Panc1 (cell line): ENCODE results near the gene KBTBD2. TPM values are rescaled to one million over a fixed set of nuclear protein-coding genes. Genes with fewer than 3 reads are reported as not detected.
A peak's percentile ranks its signal among the peaks of the same experiment; 100 is the strongest.
"Not testable (repeated sequence)": the region's sequence is repeated elsewhere in the genome, so short reads cannot be mapped to it uniquely, and the experiment has no call there.

ENCODE experiments used
- ATAC-seq: fragments of 200-7000 bp; cut with Tn5 transposase; 2 replicates; pipeline ENCODE4 v1.9.1; 2020; ENCODE audit warnings: mild to moderate bottlenecking, moderate library complexity
- BruUV-seq: library from RNA; stranded (reverse); fragments of 400-500 nt; replicated peaks from 2 replicates; lab custom pipeline; 2021; lab: Mats Ljungman, UMichigan
- CTCF ChIA-PET: fragments of 300-600 bp; sonication (Branson Sonifier 250); formaldehyde crosslinking; loops from one replicate; lab custom pipeline; 2022; ENCODE audit warnings: antibody characterized with exemption; lab: Charles Lee
- POLR2A ChIA-PET: fragments of 300-600 bp; sonication (Branson Sonifier 250); formaldehyde crosslinking; loops from one replicate; lab custom pipeline; 2022; ENCODE audit warnings: antibody characterized with exemption; lab: Charles Lee
- DNase-seq: peaks from one replicate; pipeline ENCODE4 v3.0.0-alpha.2; 2010; ENCODE audit warnings: low read depth, low spot score
- H3K27ac ChIP-seq: 2 replicates; pipeline ENCODE4 v1.5.1; 2011; ENCODE audit warnings: mild to moderate bottlenecking, low read length, inconsistent platforms
- H3K27me3 ChIP-seq: fragments of 200-500 bp; sonication (Bioruptor generic); 2 replicates; pipeline ENCODE4 v1.6.0; 2014; ENCODE audit warnings: low read length, inconsistent platforms; ENCODE audit not compliant: control insufficient read depth, insufficient read depth
- H3K36me3 ChIP-seq: fragments of 200-500 bp; sonication (Bioruptor generic); 2 replicates; pipeline ENCODE4 v1.5.1; 2014; ENCODE audit warnings: inconsistent platforms, mild to moderate bottlenecking, low read length, moderate library complexity; ENCODE audit not compliant: control insufficient read depth, insufficient read depth
- H3K4me1 ChIP-seq: 2 replicates; pipeline ENCODE4 v1.5.1; 2011; ENCODE audit warnings: inconsistent platforms, mild to moderate bottlenecking, low read length, moderate library complexity; ENCODE audit not compliant: control insufficient read depth, insufficient read depth
- H3K4me3 ChIP-seq, 2 experiments: 2 replicates each; pipeline ENCODE4 v1.5.1; 2011 to 2012; ENCODE audit warnings: low read depth in 2 of 2, low read length in 2 of 2, mild to moderate bottlenecking in 2 of 2, inconsistent platforms in 1 of 2, moderate library complexity in 1 of 2
- H3K9me3 ChIP-seq: fragments of 200-500 bp; sonication (Bioruptor generic); 2 replicates; pipeline ENCODE4 v1.5.1; 2014; ENCODE audit warnings: low read depth, mild to moderate bottlenecking, inconsistent platforms, low read length, moderate library complexity; ENCODE audit not compliant: control insufficient read depth, insufficient read depth
- CTCF ChIP-seq: fragments of 450-650 bp; IDR thresholded peaks from 2 replicates; pipeline ENCODE4 v1.5.1; 2017; ENCODE audit warnings: mild to moderate bottlenecking
- POLR2AphosphoS5 ChIP-seq: IDR thresholded peaks from 2 replicates; pipeline ENCODE4 v1.6.1; 2012; ENCODE audit warnings: mild to moderate bottlenecking, low read depth, low read length, moderate library complexity
- REST ChIP-seq, 2 experiments: IDR thresholded peaks; 2 replicates each; pipeline ENCODE4 v1.6.1; 2011 to 2012; ENCODE audit warnings: low read depth in 2 of 2, control low read depth in 1 of 2, low read length in 1 of 2, mild to moderate bottlenecking in 1 of 2, moderate library complexity in 1 of 2; ENCODE audit not compliant: insufficient read depth in 1 of 2
- SIN3A ChIP-seq: IDR thresholded peaks from 2 replicates; pipeline ENCODE4 v1.6.1; 2012; ENCODE audit warnings: low read depth, mild to moderate bottlenecking, low read length, moderate library complexity, borderline replicate concordance; ENCODE audit not compliant: insufficient read depth
- TCF7L2 ChIP-seq: IDR thresholded peaks from 2 replicates; pipeline ENCODE4 v1.6.1; 2011; ENCODE audit warnings: mild to moderate bottlenecking, low read depth, low read length, inconsistent platforms
- in situ Hi-C: cut with HindIII; loops from 2 replicates; pipeline ENCODE4 v1.10.0; 2016; ENCODE audit warnings: low sequenced_read_pairs, low pct_unique_long_range_greater_than_20kb
- intact Hi-C: fragments of 100-400 bp; cut with micrococcal nuclease; formaldehyde crosslinking; loops from one replicate; pipeline ENCODE4 v1.10.0; 2022; ENCODE audit not compliant: unreplicated experiment
- total RNA-seq: library from RNA; stranded (reverse); gene quantifications from one replicate; pipeline ENCODE4 v1.2.1, GENCODE V29; 2021; ENCODE audit not compliant: unreplicated experiment

Gene KBTBD2
- total RNA-seq, 1 experiment from 2014 or later: 36.8 TPM

- no TSS peak for BruUV-seq
- ChIA-PET POLR2A (interaction anchor here (0.6 to 0.7 kb wide), 2 partner anchors 9 to 201 kb away, joined by 4 to 6 read pairs; no protein-coding TSS in a partner anchor), CTCF (no interaction called here)
- H3K9me3 ChIP-seq: no peaks in the 10 kb centered on the region
- H3K27me3 ChIP-seq: no peaks in the 10 kb centered on the region
- DNase-seq: no peak
- H3K27ac ChIP-seq: peak overlapping the region; percentile 87
- H3K36me3 ChIP-seq: no peaks in the 10 kb centered on the region
- ATAC-seq: peak; percentile 37
- H3K4me3 ChIP-seq: no peak overlapping the region
- intact Hi-C loops: no loop called here
- H3K4me1 ChIP-seq: peaks cover 52% of the 10 kb centered on the region
- TF ChIP-seq POLR2AphosphoS5 (no peak), TCF7L2 (no peak), SIN3A (no peak), CTCF (no peak), REST (IDR thresholded peaks at IDR 0.05; ENCODE audit: insufficient read depth in 1 of 2, low read depth in 2 of 2, low read length in 1 of 2) (no peak)
- in situ Hi-C loops: no loop called here
Observed at GRCh38 chr7:32881074-32881982, 10.2 kb downstream of the KBTBD2 start.

GRCh38 chr7:32879460-32879859 lies 12.1 kb downstream of the KBTBD2 start:
- DNase-seq (no peak), ATAC-seq (peak; percentile 64)
- H3K9me3 ChIP-seq: no peaks in the 10 kb centered on the region
- intact Hi-C loops (no loop called here), in situ Hi-C loops (no loop called here)
- no peak overlapping the region; a peak in 1 of 4 replicates for H3K4me3 ChIP-seq
- TF ChIP-seq TCF7L2 (no peak), POLR2AphosphoS5 (no peak), REST (IDR thresholded peaks at IDR 0.05; ENCODE audit: insufficient read depth in 1 of 2, low read depth in 2 of 2, low read length in 1 of 2) (no peak), CTCF (no peak), SIN3A (no peak)
- BruUV-seq: no TSS peak
- H3K27me3 ChIP-seq: no peaks in the 10 kb centered on the region
- H3K36me3 ChIP-seq: no peaks in the 10 kb centered on the region
- CTCF ChIA-PET: no interaction called here
- peaks cover 50% of the 10 kb centered on the region for H3K4me1 ChIP-seq
- POLR2A ChIA-PET: no interaction called here
- H3K27ac ChIP-seq: peak overlapping the region; percentile 87

- H3K9me3 ChIP-seq, BruUV-seq, H3K27ac ChIP-seq, DNase-seq, H3K27me3 ChIP-seq, intact Hi-C loops, H3K36me3 ChIP-seq, in situ Hi-C loops, H3K4me3 ChIP-seq, ATAC-seq: not testable (repeated sequence)
- ChIA-PET CTCF (interaction anchor here (1.2 kb wide), 1 partner anchor 31 kb away, joined by 8 read pairs; no protein-coding TSS in a partner anchor), POLR2A (interaction anchor here (0.7 kb wide), 1 partner anchor 12 kb away, joined by 4 read pairs; no protein-coding TSS in a partner anchor)
- peaks cover 39% of the 10 kb centered on the region for H3K4me1 ChIP-seq
Observed at GRCh38 chr7:32878023-32878422, 13.5 kb downstream of the KBTBD2 start.
